Measurements from ENCODE around the gene C10orf67.

DNA sequence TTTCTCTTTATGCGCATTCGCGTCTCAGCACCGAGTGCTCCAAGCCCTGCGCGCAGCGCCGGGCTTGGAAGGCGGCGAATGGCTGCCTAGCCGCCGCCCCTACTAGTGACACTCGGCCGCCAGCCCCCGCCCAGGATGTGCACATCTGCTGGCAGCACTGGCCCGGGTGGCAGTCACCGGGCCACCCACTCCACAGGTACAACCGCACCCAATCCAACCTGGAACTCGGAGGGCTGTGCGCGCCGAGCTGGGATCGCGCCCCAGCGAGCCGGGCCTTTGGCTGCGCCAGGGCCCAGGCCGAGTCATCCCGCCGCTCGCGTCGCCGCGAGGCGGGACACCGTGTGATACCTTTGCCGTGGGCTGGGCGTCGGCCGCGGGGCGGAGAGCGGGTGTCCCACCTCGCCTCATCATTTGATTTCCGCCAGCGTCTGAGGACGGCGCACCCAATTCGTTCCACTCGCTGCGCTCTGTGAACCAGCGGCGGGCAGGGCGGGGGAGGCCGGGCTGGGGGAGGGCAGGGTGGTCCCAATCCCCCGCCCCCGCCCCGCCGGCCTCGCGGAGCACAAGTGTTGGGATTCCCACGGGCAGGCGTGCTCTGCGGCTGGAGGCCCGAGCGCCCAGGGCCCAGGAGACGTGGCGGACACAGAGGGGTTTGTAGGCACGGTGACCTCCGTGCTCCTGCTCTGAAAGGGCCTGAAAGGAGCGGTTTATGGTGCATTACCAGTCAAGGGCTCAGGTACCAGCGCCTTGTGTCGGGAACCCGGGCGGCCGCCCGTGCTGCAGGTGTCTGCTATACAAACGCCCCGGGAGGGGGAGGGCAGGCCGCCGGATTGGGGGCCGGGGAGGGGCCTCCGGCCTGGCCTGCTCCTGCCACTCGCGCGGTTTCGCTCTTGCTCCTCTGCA lies 170.3 kb downstream of the C10orf67 start:
- TF ChIP-seq, protein P1, sequence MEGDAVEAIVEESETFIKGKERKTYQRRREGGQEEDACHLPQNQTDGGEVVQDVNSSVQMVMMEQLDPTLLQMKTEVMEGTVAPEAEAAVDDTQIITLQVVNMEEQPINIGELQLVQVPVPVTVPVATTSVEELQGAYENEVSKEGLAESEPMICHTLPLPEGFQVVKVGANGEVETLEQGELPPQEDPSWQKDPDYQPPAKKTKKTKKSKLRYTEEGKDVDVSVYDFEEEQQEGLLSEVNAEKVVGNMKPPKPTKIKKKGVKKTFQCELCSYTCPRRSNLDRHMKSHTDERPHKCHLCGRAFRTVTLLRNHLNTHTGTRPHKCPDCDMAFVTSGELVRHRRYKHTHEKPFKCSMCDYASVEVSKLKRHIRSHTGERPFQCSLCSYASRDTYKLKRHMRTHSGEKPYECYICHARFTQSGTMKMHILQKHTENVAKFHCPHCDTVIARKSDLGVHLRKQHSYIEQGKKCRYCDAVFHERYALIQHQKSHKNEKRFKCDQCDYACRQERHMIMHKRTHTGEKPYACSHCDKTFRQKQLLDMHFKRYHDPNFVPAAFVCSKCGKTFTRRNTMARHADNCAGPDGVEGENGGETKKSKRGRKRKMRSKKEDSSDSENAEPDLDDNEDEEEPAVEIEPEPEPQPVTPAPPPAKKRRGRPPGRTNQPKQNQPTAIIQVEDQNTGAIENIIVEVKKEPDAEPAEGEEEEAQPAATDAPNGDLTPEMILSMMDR (IDR thresholded peaks at IDR 0.05): no peak
- no peak for TF ChIP-seq POLR2AphosphoS5 (IDR thresholded peaks at IDR 0.05)
- no peak for TF ChIP-seq POLR2A (IDR thresholded peaks at IDR 0.05)

All from sigmoid colon (tissue), 4 donors.